HG02763 (cell line): ENCODE measurements around the gene MMS22L.
"Not testable (repeated sequence)": the region's sequence is repeated elsewhere in the genome, so short reads cannot be mapped to it uniquely, and the experiment has no call there.

Source experiments
- ATAC-seq: cut with Tn5 transposase; IDR thresholded peaks from one replicate; pipeline ENCODE4 v1.9.1; 2021; ENCODE audit warnings: mild to moderate bottlenecking, moderate library complexity; ENCODE audit not compliant: unreplicated experiment

MMS22L gene

DNA sequence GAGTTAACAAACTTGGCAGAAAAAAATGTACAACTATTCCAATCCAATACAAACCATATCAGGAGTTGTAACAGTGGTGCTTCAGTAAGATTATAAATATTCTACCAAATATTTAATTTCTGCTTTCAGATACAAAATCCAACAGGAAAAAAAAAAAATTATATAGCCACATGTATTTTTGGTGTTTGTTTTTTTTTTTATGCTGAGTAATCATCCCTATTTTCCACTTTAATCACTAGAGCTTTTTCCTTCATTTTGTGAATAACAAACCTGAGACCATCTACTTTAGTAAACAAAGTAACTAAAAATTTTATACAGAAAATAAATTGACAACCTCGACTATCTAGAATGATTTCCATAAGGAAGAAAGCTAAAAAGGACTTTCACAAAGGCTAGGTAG is 36.2 kb downstream of the MMS22L start:
- no peak for ATAC-seq

DNA sequence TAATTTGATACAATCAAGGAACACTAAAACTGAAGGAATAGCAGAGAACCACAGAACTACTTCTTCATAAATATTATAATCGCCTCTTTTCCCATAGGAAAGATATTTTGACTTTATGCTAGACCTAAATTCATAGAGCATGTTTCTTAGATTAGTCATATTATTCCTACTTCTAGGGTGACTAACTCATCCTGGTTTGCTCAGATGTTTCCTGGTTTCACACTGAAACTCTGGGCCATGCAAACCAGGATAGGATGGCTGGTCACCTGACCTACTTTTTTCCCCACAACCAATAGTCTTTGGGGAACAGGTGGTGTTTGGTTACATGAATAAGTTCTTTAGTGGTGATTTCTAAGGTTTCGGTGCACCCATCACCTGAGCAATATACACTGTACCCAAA is 42.8 kb downstream of the MMS22L start:
- no peak for ATAC-seq

DNA sequence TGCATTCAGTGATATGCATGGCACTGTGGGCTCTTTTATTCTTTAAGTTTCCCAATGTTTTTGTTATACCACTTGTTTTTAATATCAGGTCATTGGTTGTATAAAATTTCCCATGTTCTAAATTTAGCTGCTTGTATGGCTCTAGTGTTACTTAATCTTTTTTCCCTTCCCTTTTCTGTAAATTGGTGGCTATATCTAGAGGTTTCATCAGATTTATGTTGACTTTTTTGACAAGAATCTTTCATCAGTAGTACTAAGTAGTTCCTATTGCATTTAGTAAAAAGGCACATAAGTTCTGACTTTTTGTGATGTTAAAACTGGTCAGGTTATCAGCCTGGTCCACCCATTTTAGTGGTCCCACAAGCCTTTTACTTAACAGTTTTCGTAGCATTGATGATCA is 51.1 kb downstream of the MMS22L start:
- no peak for ATAC-seq

DNA sequence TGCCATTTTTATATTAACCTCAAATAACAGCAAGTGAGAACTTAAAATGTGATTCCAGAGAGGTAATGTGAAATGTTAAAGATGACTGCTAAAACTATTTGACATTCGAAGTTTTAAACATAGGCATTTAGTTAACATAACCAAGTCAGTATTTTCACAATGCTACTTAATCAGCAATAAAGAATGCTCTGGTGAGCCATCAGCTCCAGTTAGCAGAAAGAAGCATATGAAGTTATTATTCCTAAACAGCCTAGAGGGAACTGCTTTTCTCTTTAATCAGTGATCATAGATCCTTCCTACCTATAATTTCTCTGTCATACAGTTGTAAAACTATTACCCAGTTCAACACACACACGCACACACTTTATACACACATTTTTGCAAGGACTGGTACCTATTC is 60.1 kb downstream of the MMS22L start:
- no peak for ATAC-seq

DNA sequence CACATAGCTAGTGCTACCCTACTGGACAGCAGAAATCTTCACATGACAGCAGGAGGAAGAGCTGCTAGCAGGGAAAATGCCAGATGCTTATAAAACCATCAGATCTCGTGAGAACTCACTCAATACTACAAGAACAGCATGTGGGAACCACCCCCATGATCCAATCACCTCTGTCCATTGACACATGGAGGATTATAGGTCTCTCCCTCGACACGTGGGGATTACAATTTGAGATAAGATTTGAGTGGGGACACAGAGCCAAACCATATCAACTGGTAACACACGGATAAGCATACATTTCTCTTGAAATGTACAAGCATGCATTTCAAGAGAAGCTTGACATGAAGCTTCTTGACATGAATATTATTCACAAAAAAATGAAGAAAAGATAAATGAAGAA is 64.1 kb downstream of the MMS22L start:
- no peak for ATAC-seq

DNA sequence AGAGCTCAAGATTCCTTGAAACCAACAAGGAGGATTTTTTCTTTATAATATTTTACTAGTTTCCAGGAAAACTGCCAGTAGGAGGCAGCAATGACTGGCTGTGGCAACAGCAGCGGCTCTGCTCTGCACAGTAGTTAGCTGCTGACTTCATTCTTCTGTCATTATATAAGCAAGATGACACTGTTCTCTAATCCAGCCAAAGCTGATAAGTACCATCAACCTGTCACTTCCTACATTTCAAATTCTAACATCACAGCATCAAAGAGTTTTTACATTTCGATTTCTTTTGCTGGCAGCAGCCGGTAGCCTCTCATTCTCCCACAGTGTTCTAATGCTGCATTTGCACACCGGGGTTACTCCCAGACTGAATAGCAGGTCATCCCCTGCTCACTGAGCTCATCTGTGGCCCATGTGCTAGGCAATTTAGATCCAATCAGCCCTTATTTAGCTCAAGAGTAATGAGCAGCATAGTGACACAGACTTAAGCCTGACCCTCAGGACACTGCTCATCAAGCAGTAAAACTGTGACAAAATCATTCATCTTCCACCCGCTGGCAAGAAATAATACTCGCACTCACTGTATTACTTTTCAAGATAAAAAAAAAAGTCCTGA is 67.8 kb downstream of the MMS22L start:
- ATAC-seq = no peak

DNA sequence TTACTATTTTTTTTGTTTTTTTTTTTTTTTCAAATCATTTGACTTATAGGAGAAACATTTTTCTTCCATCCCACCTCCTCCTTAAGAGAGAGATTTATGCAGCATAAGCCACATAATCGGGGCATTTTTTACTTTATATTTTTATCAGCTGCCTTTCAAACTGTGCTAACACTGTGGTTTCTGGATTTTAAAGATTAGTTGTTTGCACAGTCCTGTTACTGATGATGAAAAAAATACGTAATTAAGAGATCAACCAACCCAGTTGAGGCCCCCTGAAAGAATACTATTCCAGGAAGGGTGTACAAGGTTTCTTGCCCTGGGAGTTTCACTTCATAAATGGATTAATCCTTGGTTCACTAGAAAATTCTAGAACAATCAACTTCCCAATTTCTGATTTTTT is 68.3 kb downstream of the MMS22L start:
- ATAC-seq = no peak

DNA sequence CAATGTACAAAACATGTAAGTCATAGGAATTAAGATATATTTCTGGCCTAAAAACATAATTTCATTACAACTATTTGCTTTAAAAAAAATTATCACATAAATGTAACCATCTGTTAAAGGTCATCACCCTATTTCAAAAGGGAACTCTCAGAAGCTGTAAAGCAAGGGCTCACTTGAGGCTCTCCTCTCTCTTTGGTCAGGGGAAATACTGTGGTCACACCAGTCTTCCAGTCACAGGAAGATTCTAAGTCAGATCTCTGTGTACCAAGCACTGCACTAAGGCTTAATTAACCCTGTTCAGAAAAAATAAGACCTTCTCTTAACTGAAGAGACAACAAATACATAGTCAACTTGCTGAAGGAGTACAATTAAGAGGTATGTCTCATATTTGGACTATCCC is 75.6 kb downstream of the MMS22L start:
- ATAC-seq = no peak

DNA sequence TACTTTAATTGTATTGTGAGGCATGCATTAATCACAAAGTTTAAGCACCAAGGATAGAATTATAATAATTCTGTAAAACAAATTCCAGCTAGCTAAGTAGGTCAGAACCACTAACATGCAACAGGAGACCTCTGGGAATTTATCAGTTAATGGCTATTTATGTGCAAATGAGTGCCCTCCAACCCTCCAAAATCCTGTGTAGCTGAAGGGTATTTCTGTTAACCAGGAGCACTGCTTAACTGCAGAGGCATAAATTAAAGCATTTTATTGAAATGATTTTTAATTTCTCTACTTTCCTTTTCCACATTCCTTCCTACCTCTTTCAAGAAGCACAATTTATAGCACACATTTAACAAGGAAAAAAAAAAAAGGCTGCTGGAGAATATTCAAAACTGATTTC is 77.0 kb downstream of the MMS22L start:
- ATAC-seq = no peak

DNA sequence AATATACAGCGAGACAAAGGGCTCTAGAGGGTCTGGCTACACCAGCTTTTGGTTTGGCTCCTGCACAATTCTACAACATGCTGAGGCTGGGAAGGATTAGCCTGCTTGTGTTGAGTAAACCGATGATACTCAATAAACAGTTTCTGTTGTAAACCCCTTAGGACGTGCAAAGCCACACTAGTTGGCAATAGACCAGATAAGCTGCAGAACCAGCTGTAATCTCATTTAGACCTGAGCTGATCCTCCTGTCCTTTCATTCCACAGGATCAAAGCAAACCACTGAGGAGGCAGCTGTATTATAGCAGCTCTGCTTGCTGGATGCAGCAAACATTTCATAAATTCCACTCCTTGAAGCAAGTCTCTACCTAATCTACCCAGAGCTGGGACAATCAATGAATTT is 79.7 kb downstream of the MMS22L start:
- no peak for ATAC-seq

DNA sequence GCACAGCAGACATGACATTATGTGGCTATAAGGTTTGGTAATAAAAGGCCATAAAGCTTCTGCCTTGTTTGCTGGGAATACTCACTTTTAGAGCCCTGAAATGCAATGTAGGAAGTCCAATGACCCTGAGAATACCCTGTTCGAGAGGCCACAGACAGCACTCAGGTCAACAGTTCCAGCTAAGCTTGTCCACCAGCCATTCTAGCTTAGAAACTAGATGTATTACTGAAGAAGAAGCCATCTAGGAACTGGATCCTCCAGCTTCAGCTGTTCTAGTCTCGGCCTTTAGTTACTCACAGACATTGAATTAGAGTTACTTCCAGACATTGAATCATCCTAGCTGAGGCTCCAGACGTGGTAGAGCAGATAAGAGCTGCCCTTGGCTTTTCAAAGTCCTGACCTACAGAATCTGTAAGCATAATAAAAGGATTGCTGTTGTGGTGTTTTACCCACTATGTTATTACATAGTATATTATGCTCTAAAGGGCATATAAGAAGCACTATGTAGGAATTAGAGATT is 84.9 kb downstream of the MMS22L start:
- no peak for ATAC-seq

DNA sequence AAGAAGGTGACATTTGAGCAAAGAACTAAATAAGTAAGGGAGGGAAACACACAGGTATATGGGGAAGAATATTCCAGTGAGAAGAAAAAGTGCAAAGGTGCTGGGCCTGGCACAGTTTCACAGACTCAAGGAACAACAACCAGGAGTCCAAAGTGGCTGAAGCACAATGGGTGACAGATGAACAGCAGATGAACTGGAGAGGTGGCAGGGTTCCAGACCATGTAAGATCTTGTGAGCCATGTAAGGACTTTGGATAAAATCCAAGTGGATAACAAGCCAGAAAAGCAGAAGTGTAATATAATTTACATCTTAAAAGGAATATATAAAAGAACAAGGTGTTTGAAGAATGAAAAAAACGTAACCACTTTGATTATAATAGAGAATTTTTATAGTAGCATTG is 87.9 kb downstream of the MMS22L start:
- ATAC-seq = no peak

DNA sequence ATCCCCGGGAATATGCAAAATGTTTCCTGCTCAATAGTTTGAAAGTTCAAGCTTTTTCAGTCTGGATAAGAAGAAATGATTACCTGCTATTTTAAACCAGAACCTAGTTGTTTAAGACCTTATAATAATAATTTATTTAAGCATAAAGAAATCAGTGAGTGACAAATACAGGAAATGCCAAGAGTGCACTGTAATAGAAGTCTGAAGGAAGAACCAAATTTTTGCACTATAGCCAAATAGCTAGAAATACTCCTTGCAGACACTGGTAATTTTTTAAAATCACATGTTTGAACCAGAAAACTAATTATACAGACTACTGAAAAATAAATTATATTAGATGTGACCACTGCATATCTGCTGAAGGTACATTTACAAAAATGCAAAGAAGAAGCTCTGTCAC is 93.2 kb downstream of the MMS22L start:
- no peak for ATAC-seq

DNA sequence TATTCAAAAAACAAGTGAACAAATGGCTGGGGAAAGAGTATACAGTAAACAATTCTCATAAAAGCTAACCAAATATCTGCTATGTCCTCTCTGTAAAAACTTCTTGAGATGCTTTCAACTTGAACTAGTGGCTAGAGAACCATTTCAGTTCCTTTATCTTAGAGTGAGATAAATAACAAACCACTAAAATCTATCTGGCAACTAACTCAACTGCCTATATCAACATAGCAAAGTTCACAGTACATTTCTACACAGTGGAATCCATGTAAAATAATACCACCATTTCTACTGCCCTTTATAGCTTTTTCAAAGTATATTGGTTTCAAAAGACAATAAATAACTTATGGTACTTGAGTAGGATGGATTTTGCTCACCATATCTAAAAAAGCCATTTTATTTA is 95.1 kb downstream of the MMS22L start:
- no peak for ATAC-seq

DNA sequence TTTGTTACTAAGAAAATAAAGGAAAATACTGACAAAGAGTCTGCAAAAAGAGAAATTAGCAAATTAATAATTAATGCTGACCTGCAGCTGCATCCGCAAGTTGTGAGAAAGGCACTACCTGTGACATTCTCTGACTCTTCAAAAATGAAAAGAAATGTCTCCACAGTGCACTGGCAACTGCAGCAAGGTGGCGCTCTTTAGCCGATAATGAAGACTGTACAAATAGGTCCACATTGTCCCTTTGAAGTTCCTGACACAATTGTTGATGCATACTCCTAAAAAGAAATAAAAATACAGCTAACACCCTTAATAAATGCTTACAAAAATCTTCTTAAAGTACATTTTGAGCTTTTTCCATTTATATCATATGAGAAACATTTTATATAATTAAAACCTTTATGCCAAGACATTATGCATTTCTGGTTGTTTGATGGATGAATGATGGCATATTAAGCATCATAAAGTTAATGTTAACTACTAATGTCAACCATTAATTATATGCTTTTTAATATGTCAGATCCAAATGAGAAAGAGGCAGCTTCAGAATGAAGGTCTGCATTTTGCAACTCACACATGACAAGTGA is 96.5 kb downstream of the MMS22L start:
- ATAC-seq = peak; percentile 94

DNA sequence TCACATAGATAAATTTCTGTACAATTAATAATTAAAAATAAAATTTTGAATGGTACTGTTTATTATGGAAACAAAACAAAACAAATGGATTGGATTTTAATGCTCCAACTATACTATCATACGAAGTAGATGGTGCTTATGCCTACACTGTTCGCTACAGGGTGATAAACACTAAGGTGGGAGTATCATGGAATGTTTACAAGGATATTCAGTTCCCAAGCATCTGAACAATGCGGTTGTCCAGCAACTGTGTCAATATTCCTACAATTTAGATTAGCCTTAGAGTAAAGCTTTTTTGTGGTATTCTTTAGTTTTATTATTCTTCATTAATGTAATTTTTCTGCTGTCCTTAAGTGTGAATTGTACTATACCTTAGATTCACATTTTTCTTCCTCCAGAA is 105.1 kb downstream of the MMS22L start:
- no peak for ATAC-seq

DNA sequence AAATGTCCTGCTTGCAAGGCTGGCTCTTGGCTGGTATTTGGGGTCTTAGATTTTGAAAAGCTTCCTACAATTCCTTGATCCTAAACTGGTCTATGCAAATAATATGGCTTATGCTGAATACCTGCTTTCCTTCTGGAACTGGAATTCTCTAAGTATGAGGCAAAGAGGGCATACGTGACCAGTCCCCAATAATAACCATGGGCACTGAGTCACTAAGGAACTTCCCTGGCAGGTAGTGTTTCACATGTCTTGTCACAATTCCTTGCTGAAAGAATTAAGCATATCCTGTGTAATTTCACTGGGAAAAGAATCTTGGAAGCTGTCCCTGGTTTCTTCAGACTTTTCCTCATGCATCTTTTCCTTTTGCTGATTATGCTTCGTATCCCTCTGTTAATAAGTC is 106.5 kb downstream of the MMS22L start:
- ATAC-seq = no peak

DNA sequence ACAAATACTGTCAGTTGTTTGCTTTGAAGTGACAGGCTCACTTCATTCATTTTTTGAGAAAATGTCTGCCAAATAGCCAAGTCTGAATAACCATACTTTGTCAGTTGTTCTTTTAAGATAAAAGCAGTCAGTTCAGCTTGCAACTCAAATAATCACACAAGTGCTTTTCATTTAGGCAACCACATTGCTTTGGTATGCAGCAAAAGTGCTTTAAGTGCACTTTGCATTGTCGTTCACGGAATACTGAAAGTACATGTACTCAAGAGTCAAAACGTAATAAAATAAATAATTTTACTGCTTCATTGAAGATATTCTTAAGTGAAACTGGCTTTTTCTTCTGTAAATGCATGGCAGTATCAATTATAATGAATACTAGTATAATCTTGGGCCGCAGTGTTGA is 107.2 kb downstream of the MMS22L start:
- ATAC-seq = no peak

DNA sequence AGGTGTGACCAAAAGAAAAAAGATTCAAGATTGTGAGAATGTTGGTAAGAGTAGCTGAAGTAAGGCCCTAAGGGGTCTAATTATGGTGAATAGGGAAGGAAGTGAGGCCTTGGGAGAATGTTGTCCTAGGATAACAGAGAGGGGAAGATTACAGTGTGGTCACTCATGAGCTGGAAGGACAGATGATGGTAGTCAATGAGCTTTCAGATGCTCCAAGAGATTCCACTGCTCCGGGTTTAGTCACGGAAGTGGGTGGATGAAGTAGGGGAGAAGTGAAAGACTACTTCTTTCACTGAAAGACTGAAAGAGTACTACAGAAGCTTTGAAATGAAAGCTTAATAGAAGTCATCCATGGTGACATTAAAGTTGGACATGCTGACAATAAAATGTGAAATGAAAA is 108.5 kb downstream of the MMS22L start:
- ATAC-seq = no peak

DNA sequence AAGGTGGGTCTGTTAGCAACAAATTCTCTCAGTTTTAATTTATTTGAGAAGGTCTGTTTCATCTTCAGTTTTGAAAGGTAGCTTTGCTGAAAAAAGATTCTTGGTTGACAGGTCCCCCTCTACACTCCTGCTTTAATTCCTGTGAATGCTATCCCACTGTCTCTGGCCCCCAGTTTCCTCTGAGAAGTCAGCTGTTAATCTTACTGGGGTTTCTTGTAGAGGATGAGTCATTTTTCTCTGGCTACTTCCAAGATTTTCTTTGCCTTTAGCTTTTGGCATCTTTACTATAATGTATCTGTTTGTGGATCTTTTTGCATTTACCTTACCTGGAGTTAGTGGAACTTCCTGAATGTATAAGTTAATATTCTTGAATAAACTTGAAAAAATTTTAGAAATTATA is 122.7 kb downstream of the MMS22L start:
- no peak for ATAC-seq

DNA sequence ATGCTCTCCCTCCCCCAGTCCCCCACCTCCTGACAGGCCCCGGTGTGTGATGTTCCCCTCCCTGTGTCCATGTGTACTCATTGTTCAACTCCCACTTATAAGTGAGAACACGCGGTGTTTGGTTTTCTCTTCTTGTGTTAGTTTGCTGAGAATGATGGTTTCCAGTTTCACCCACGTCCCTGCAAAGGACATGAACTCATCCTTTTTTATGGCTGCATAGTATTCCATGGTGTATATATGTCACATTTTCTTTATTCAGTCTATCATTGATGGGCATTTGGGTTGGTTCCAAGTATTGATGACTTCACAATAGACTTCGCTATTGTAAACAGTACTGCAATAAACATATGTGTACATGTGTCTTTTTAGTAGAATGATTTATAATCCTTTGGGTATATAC is 127.6 kb downstream of the MMS22L start:
- ATAC-seq = not testable (repeated sequence)

DNA sequence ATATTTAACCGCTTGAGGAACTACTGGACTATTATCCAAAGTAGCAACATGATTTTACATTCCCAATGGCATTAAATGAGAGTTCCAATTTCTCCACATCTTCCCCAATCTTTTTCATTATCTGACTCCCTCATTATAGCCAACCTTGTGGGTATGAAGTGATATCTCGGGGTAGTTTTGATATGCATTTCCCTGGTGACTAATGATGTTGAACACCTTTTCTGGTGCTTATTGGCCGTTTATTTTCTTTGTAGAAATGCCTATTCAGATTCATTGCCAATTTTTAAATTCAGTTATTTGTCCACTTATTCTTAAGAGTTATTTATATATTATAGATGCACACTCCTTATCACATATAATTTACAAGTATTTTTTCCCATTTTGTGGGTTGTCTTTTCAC is 129.0 kb downstream of the MMS22L start:
- ATAC-seq = no peak

DNA sequence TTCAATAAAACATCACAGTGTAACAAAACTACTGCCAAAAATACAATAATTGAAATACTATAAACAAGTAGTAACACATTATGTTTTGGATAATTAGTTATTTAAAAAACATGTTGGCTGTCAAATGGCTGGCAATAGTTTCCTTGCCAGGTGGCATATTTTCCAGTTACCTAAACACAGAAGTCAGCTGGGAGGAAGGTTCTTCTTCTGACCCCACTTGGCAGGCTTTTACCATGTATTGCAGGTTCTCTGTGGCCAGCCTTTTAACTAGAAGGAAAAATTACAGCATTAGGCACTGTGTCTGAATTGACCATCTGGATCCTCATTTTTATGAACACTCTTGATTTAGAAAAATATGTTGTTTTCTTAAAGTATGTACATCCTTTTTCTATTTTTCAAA is 131.4 kb downstream of the MMS22L start:
- ATAC-seq = no peak
